Panc1 (cell line): Measurements from ENCODE around the gene ZBTB7A.

ENCODE experiments used
- CTCF ChIP-seq: fragments of 450-650 bp; IDR thresholded peaks from 2 replicates; pipeline ENCODE4 v1.5.1; 2017; ENCODE audit warnings: mild to moderate bottlenecking
- POLR2AphosphoS5 ChIP-seq: IDR thresholded peaks from 2 replicates; pipeline ENCODE4 v1.6.1; 2012; ENCODE audit warnings: mild to moderate bottlenecking, low read depth, low read length, moderate library complexity
- SIN3A ChIP-seq: IDR thresholded peaks from 2 replicates; pipeline ENCODE4 v1.6.1; 2012; ENCODE audit warnings: low read depth, mild to moderate bottlenecking, low read length, moderate library complexity, borderline replicate concordance; ENCODE audit not compliant: insufficient read depth
- TF ChIP-seq, protein P1 (sequence below), 2 experiments: IDR thresholded peaks; 2 replicates each; pipeline ENCODE4 v1.6.1; 2011 to 2012; ENCODE audit warnings: low read depth in 2 of 2, control low read depth in 1 of 2, low read length in 1 of 2, mild to moderate bottlenecking in 1 of 2, moderate library complexity in 1 of 2; ENCODE audit not compliant: insufficient read depth in 1 of 2

GRCh38 chr19:4019578-4019977 is 47.1 kb downstream of the ZBTB7A start:
- TF ChIP-seq CTCF = no peak
- TF ChIP-seq, protein P1, sequence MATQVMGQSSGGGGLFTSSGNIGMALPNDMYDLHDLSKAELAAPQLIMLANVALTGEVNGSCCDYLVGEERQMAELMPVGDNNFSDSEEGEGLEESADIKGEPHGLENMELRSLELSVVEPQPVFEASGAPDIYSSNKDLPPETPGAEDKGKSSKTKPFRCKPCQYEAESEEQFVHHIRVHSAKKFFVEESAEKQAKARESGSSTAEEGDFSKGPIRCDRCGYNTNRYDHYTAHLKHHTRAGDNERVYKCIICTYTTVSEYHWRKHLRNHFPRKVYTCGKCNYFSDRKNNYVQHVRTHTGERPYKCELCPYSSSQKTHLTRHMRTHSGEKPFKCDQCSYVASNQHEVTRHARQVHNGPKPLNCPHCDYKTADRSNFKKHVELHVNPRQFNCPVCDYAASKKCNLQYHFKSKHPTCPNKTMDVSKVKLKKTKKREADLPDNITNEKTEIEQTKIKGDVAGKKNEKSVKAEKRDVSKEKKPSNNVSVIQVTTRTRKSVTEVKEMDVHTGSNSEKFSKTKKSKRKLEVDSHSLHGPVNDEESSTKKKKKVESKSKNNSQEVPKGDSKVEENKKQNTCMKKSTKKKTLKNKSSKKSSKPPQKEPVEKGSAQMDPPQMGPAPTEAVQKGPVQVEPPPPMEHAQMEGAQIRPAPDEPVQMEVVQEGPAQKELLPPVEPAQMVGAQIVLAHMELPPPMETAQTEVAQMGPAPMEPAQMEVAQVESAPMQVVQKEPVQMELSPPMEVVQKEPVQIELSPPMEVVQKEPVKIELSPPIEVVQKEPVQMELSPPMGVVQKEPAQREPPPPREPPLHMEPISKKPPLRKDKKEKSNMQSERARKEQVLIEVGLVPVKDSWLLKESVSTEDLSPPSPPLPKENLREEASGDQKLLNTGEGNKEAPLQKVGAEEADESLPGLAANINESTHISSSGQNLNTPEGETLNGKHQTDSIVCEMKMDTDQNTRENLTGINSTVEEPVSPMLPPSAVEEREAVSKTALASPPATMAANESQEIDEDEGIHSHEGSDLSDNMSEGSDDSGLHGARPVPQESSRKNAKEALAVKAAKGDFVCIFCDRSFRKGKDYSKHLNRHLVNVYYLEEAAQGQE (IDR thresholded peaks at IDR 0.05; ENCODE audit: insufficient read depth in 1 of 2, low read depth in 2 of 2, low read length in 1 of 2) = no peak
- no peak for TF ChIP-seq POLR2AphosphoS5
- no peak for TF ChIP-seq SIN3A
